Activated CD4-positive, alpha-beta T cell treated with anti-CD3 and anti-CD28 coated beads, Interleukin-2, amount 10 ng/mL, durations not matched to agents 7 days and 5 days (primary cell): ENCODE results near the gene MPP2. TPM values are rescaled to one million over a fixed set of nuclear protein-coding genes. Genes with fewer than 3 reads are reported as not detected.
"Not testable (repeated sequence)": the region's sequence is repeated elsewhere in the genome, so short reads cannot be mapped to it uniquely, and the experiment has no call there.

ENCODE experiments used
- CTCF ChIA-PET: fragments of 350-600 bp; sonication (Branson Sonifier 250); formaldehyde crosslinking; loops from one replicate; lab custom pipeline; 2021; ENCODE audit warnings: antibody characterized with exemption; lab: Charles Lee
- POLR2A ChIA-PET: fragments of 350-600 bp; sonication (Branson Sonifier 250); formaldehyde crosslinking; loops from one replicate; lab custom pipeline; 2021; ENCODE audit warnings: antibody characterized with exemption; lab: Charles Lee
- DNase-seq: peaks from one replicate; pipeline ENCODE4 v3.0.0-alpha.2; 2020
- H3K27ac Mint-ChIP-seq: one replicate; pipeline ENCODE4 v1.8.0; 2021; ENCODE audit warnings: mild to moderate bottlenecking, moderate library complexity, mixed read lengths
- H3K27me3 Mint-ChIP-seq: one replicate; pipeline ENCODE4 v1.8.0; 2021; ENCODE audit warnings: mixed read lengths
- H3K36me3 Mint-ChIP-seq: one replicate; pipeline ENCODE4 v1.8.0; 2021; ENCODE audit warnings: low read depth, mixed read lengths
- H3K4me1 Mint-ChIP-seq: one replicate; pipeline ENCODE4 v1.8.0; 2021; ENCODE audit warnings: mixed read lengths
- H3K4me3 Mint-ChIP-seq: one replicate; pipeline ENCODE4 v1.8.0; 2021; ENCODE audit warnings: mild to moderate bottlenecking, moderate library complexity, mixed read lengths
- H3K9me3 Mint-ChIP-seq: one replicate; pipeline ENCODE4 v1.8.0; 2021; ENCODE audit warnings: mixed read lengths
- total RNA-seq, 2 experiments: library from RNA; stranded (reverse); gene quantifications; one replicate each; pipeline ENCODE4 v1.2.3, GENCODE V29; 2021

Gene MPP2
- total RNA-seq, 2 experiments from 2014 or later, result 0.60 to 0.69 TPM

DNA sequence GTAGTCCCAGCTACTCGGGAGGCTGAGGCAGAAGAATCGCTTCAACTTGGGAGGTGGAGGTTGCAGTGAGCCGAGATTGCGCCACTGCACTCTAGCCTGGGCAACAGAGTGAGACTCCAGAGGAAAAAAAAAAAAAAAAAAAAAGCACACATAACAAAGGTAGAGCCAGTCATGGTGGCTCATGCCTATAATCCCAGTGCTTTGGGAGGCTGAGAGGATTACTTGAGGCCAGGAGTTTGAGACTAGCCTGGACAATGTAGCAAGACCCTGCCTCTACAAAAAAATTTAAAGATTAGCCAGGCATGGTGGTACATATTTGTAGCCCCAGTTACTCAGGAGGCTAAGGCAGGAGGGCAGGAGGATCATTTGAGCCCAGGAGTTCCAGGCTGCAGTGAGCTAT is 12.8 kb downstream of the MPP2 start:
- CTCF ChIA-PET, result interaction anchor here (0.7 to 1.8 kb wide), 3 partner anchors 16 to 285 kb away, joined by 3 to 5 read pairs (median 4); no protein-coding TSS in a partner anchor
- H3K27me3 Mint-ChIP-seq, result peaks cover 14% of the 10 kb centered on the region
- H3K27ac Mint-ChIP-seq, POLR2A ChIA-PET, H3K4me1 Mint-ChIP-seq, H3K9me3 Mint-ChIP-seq, H3K4me3 Mint-ChIP-seq, DNase-seq, H3K36me3 Mint-ChIP-seq: not testable (repeated sequence)

DNA sequence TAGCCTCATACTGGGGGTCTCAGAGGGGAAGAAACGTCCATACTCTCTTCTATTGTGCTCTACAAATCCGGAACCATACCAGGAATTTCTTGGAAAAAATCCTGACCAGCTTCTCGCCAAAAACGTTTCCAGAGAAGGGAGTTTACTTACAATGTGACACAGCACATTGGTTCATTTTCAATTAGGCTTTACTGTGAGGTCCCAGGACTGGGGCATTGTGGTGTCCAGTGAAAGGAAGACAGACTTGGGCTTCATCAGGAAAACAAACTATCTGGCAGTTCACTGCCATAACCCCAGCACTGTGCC is 14.7 kb downstream of the MPP2 start:
- Mint-ChIP-seq H3K4me3 (no peak overlapping the region), H3K36me3 (no peaks in the 10 kb centered on the region), H3K9me3 (no peaks in the 10 kb centered on the region), H3K4me1 (no peaks in the 10 kb centered on the region), H3K27ac (no peak overlapping the region), H3K27me3 (peaks cover 14% of the 10 kb centered on the region)
- no peak for DNase-seq
- CTCF ChIA-PET, result no interaction called here
- POLR2A ChIA-PET, result no interaction called here

DNA sequence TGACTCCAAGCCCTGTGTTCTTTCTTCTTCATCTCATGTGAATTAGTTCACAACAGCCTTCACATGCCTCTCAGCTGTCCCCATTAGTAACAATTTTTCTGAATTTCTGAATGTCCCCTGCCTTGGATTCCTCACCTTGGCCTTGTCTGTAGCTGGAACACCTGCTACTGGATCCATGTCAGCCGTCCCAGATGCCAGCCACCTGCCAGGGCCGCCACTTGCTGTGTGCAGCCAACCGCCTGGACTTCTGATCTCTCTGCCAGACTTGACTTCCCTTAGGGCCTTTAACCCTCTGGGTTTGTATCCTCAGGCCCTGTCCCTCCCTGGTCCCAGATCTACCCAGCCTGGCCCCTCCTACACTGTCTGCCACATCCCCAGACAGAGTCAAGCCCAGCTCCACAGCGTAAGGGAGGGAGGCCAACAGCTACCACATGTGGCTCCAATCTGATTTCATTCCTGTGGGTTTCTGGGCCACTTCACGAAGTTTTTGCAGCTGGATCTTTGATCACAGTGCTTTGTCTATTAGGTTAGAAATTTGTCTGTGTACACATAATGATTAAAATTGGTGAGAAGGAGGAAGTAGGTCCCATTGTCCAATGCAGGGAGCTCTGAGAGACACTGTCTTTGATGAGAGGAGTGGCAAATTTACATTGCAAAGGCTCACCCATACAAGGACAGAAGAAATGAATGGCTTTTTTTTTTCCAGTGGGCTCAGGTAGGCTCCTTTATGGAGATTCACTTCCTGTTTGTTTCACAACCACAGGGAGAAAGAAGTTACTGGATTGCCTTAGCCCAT is 15.3 kb downstream of the MPP2 start:
- no peaks in the 10 kb centered on the region for H3K9me3 Mint-ChIP-seq
- H3K4me1 Mint-ChIP-seq, result no peaks in the 10 kb centered on the region
- H3K4me3 Mint-ChIP-seq, result no peak overlapping the region
- no peak for DNase-seq
- H3K27me3 Mint-ChIP-seq, result peaks cover 12% of the 10 kb centered on the region
- CTCF ChIA-PET, result interaction anchor here (0.5 to 0.6 kb wide), 2 partner anchors 410 to 490 kb away, joined by 4 to 8 read pairs; no protein-coding TSS in a partner anchor
- H3K27ac Mint-ChIP-seq, result no peak overlapping the region
- POLR2A ChIA-PET, result no interaction called here
- H3K36me3 Mint-ChIP-seq, result no peaks in the 10 kb centered on the region

DNA sequence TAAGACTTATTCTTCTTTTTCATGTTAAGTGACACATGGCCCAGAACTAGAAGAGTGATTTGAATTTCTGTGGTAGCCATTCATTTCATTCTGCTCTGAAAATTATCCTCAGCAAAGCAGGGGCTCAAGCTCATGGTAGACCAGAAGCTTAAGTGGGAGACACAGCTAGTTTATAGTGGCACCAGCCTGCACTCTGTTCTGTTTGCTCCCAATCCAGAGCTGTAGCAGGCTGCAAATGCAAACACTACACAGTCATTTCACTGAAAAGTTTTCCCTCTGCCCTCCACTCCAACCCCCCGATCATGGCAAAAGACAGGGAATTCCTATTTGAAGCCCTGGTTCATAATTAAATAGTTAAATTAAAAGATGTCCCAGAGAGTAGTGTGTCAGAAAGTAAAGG is 17.1 kb downstream of the MPP2 start:
- ChIA-PET POLR2A (no interaction called here), CTCF (interaction anchor here (1.2 kb wide), 1 partner anchor 11 kb away, joined by 3 read pairs; no protein-coding TSS in a partner anchor)
- Mint-ChIP-seq H3K36me3 (no peaks in the 10 kb centered on the region), H3K4me3 (no peak overlapping the region), H3K27ac (no peak overlapping the region), H3K27me3 (peaks cover 10% of the 10 kb centered on the region), H3K9me3 (no peaks in the 10 kb centered on the region), H3K4me1 (no peaks in the 10 kb centered on the region)
- no peak for DNase-seq

DNA sequence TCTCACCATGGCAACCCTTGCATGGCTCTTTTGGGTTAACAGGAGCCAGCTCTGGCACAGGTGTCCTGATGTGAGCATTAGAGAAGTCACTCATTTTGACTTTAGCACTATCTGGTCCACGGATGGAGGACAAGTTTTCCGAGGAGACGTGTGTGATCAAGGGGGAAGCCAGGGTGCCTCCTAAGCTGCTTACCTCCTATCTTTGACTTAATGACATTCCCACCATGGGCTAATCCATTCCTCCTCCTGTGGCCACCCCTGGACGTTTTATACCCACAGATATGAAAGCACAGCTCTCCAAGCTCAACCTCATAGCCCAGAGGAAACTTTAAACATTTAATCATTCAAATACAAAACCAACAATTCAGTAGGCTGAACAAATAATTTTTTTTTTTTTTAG is 18.8 kb downstream of the MPP2 start:
- no peak overlapping the region for H3K27ac Mint-ChIP-seq
- ChIA-PET CTCF (interaction anchor here (1.8 to 2.0 kb wide), 2 partner anchors 8 to 11 kb away, joined by 7 to 10 read pairs; no protein-coding TSS in a partner anchor), POLR2A (no interaction called here)
- H3K9me3 Mint-ChIP-seq, result no peaks in the 10 kb centered on the region
- H3K4me3 Mint-ChIP-seq, result no peak overlapping the region
- no peaks in the 10 kb centered on the region for H3K4me1 Mint-ChIP-seq
- no peaks in the 10 kb centered on the region for H3K36me3 Mint-ChIP-seq
- no peak for DNase-seq
- H3K27me3 Mint-ChIP-seq, result peaks cover 16% of the 10 kb centered on the region

DNA sequence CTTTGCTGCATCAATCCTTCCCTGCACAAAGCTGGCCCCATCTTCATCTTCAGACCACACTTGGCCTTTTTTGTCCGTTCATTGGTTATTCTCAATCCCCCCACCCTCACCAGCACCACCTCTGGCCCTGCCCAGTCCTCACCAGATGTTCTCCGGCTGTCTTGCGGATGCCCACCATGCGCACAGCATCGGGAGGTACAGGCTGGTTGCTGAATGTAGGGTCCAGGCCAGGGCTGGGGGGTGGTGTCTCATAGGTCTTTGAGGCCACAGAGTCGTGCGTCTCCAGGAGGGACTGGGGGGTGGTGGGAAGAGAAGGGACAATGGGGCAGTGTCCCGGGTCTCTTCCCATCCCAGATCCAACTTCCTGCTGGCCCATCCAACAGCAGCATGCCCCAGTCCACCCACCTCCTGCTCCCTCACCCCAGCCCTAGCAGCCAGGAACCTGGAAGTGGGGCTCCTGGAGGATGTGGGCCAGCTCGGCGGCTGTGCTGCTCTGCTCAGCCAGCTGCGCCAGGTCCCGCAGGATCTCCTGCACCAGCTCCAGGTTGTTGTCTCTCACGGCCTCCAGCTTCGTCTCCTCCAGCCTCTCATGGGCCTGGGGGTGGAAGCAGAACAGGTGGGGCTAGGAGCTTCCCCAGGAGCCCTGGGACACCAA is 24.4 kb downstream of the MPP2 start:
- H3K4me1 Mint-ChIP-seq, result no peaks in the 10 kb centered on the region
- H3K4me3 Mint-ChIP-seq, result no peak overlapping the region
- ChIA-PET POLR2A (no interaction called here), CTCF (interaction anchor here (1.4 kb wide), 1 partner anchor 113 kb away, joined by 3 read pairs; no protein-coding TSS in a partner anchor)
- no peak for DNase-seq
- H3K27me3 Mint-ChIP-seq, result peaks cover 16% of the 10 kb centered on the region
- no peak overlapping the region for H3K27ac Mint-ChIP-seq
- no peaks in the 10 kb centered on the region for H3K36me3 Mint-ChIP-seq
- H3K9me3 Mint-ChIP-seq, result no peaks in the 10 kb centered on the region

DNA sequence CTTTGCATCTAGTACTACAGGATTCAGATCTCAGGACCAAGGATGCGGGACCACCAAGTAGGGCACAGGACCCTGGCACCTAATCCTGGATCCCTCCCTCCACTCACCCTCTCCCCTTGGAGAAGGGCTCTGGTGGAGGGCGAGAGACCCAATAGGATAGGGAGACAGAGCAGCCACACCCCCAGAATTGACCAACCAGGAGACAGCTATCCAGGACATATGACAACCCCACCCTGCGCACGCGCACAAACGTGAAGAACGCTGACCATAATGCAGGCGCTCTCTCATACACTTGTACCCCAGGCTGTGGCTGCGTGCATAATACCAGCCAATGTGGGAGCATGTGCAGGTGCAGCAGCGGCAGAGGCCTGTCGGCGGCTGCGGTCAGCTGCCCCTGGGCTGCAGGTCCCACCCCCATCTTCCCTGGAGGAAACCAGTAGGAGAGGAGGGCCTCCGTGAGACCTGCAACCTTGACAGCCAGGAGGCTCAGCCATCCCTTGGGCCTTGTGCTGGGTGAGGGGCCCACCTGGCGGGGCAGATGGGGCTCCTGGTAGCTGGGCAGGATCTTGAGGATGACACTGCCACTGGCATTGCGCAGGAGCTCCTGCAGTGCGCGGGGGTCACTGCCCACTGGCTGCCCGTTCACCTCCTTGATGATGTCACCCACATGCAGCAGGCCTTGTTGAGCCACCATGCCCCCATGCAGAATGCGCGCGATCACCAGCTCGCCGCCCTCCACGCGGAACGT is 25.4 kb downstream of the MPP2 start:
- Mint-ChIP-seq H3K9me3 (no peaks in the 10 kb centered on the region), H3K4me1 (no peaks in the 10 kb centered on the region), H3K27me3 (peaks cover 12% of the 10 kb centered on the region), H3K27ac (no peak overlapping the region), H3K4me3 (no peak overlapping the region), H3K36me3 (no peaks in the 10 kb centered on the region)
- ChIA-PET CTCF (interaction anchor here (1.4 kb wide), 1 partner anchor 114 kb away, joined by 3 read pairs; no protein-coding TSS in a partner anchor), POLR2A (no interaction called here)
- DNase-seq, result no peak

DNA sequence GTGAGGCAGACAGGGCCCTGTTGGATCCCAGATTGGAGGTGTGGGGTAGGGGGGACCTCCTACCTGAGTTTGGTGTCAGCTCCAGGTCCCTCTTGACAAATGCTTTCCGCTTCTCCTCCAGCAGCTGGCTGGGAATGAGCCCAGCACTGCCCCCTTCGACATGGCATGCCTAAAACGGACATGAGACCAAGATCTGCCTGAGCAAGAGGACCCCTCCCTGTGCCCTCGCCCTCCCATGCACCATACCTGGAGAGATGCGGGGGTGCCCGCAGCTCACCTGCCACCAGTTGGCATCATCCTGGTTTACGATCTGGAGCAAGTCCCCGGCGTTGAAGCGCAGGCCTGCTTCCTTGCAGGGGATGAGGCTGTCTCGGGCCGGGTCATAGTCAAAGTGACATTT is 26.2 kb downstream of the MPP2 start:
- Mint-ChIP-seq H3K9me3 (no peaks in the 10 kb centered on the region), H3K4me1 (no peaks in the 10 kb centered on the region), H3K36me3 (no peaks in the 10 kb centered on the region), H3K27me3 (peaks cover 6% of the 10 kb centered on the region), H3K27ac (no peak overlapping the region), H3K4me3 (no peak overlapping the region)
- POLR2A ChIA-PET, result interaction anchor here (0.6 kb wide), 1 partner anchor 688 kb away, joined by 4 read pairs; no protein-coding TSS in a partner anchor
- CTCF ChIA-PET, result interaction anchor here (0.7 to 1.8 kb wide), 6 partner anchors 7 to 242 kb away, joined by 3 to 8 read pairs (median 6); partner anchors contain the start of gene HDAC5
- no peak for DNase-seq

DNA sequence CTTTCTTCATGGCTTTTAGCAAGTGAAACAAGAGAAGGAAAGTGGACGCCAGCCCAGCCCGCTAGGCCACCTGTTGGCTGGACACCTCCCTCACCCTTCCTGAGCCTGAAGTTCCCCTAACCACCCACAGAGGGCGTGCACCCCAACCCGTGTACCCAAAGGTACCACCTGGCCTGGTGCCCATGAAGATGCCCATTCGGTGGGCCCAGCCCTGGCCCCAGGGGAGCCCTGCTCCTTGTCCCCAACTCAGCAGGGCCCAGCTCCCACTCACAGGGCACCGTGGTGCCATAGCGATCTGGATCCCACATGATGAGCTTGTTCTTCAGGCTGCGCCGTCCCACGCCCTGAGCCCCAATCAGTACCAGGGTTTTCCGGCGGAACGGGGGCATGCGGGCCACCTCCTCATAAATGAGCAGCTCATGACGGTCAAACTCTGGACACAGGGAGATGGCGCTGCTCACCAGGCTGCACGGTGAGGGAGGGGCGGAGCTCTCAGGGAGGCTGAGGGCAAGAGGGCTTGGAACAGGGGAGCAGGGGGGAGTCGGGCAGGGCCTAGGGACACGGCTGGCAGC is 26.8 kb downstream of the MPP2 start:
- Mint-ChIP-seq H3K27ac (no peak overlapping the region), H3K9me3 (no peaks in the 10 kb centered on the region), H3K4me1 (no peaks in the 10 kb centered on the region), H3K36me3 (no peaks in the 10 kb centered on the region), H3K27me3 (peaks cover 6% of the 10 kb centered on the region), H3K4me3 (no peak overlapping the region)
- DNase-seq, result peak; percentile 50
- ChIA-PET CTCF (interaction anchor here (0.7 to 1.8 kb wide), 6 partner anchors 8 to 242 kb away, joined by 3 to 8 read pairs (median 6); partner anchors contain the start of gene HDAC5), POLR2A (interaction anchor here (0.6 kb wide), 1 partner anchor 688 kb away, joined by 4 read pairs; no protein-coding TSS in a partner anchor)

DNA sequence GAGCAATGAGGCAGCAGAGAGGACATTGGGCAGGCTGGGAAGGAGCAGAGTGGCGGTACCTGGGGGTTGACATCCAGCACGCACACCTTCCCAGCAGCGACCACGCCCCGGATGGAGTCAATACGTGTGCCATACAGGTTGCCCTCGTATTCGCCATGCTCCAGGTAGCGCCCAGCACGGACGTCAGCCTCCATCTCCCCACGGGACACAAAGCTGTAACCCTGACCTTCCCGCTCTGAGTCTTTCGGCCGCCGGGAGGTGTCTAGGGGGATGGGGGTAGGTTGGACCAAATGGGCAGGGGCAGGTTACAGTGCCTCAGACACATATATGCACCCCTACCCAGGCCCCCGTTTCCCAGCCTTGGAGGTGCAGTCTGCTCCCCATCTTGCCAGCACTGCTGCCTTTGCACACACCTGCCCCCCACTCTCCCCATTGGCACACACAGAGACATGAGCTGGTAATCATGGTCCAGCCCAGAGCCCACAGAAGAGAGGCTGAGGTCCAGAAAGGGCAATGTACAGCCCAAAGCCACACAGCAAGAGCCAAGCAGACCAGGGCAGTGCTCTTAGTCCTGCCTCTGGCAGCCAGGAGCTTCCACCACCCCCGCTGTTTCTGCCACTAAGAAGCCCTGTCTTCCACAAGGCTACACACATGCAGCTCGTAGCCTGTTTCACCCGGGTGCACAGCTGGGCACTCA is 27.5 kb downstream of the MPP2 start:
- no peak overlapping the region for H3K4me3 Mint-ChIP-seq
- no peak for DNase-seq
- peaks cover 7% of the 10 kb centered on the region for H3K27me3 Mint-ChIP-seq
- CTCF ChIA-PET, result interaction anchor here (0.9 to 1.8 kb wide), 6 partner anchors 9 to 64 kb away, joined by 3 to 8 read pairs (median 6); no protein-coding TSS in a partner anchor
- POLR2A ChIA-PET, result no interaction called here
- no peaks in the 10 kb centered on the region for H3K4me1 Mint-ChIP-seq
- no peak overlapping the region for H3K27ac Mint-ChIP-seq
- H3K36me3 Mint-ChIP-seq, result no peaks in the 10 kb centered on the region
- no peaks in the 10 kb centered on the region for H3K9me3 Mint-ChIP-seq

DNA sequence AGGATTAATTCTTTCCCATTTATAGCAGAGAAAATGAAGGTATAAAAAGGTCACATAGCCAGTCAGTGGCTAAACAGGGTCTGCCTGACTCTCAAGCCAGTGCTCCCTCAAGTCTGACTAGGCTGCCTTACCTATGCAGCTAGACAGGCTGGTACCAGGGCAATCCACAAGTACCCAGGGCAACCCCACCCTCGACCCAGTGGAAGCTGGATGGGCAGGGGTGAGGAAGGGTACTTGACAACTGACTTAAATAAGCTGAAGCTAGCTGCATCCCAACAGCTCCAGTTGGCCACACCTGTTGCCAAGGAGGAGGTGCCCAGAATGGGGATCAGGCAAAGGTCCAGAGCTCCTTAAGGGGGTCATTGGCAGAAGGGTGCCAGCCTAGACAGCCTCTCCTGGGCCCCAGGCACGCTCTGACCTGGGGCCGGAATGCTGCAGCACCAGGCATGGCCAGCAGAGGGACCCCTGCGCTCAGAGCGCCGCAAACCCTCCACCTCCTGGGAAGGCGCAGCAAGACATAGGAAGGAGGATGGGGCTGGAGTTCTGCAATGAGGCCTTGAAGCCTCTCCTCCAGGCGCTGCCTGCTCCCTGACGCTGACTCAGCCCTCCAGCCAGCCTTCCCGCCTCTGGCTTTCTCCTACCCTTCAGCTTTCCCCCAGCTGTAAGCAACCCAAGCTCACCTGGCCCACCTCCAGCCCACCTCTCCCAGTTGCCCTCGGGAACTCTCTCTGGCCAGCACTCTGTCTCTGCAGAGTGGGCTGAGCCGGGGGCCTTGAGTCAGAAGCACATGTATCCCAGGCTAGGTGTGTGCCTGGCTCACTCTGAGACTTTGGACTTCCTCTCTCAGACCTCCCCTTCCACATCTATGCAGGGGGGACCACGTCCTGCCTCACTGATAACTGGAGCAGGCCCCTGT is 28.8 kb downstream of the MPP2 start:
- no peak overlapping the region for H3K4me3 Mint-ChIP-seq
- H3K4me1 Mint-ChIP-seq, result no peaks in the 10 kb centered on the region
- H3K27me3 Mint-ChIP-seq, result peaks cover 5% of the 10 kb centered on the region
- peak; percentile 51 for DNase-seq
- no peaks in the 10 kb centered on the region for H3K36me3 Mint-ChIP-seq
- no peak overlapping the region for H3K27ac Mint-ChIP-seq
- POLR2A ChIA-PET, result no interaction called here
- no peaks in the 10 kb centered on the region for H3K9me3 Mint-ChIP-seq
- CTCF ChIA-PET, result interaction anchor here (1.0 to 2.4 kb wide), 12 partner anchors 10 to 492 kb away, joined by 3 to 10 read pairs (median 4); no protein-coding TSS in a partner anchor
